ENCODE results near the gene TRAF1. TPM values are rescaled to one million over a fixed set of nuclear protein-coding genes. Genes with fewer than 3 reads are reported as not detected.

Gene TRAF1
- total RNA-seq, 1 experiment from 2014 or later: 1.4 TPM

DNA sequence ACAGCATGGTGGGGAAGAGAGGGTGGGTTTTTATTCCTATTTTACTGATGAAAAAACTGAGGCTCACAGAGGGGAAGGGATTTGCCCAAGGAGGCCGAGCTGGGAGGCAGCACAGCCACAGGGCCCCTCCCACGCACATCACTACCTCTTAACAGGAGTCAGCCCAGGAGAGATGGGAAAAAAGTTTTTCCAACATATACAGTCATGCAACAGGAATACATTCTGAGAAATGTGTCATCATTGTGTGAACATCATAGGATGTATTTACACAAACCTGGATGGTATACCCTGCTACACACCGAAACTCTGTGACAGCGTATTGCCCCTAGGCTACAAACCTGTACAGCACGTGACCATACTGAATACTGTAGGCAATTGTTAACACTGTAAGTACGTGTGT is 11.6 kb downstream of the TRAF1 start:
- Histone ChIP-seq H4K20me1 (ENCODE audit: control insufficient read depth, insufficient read depth, insufficient read length) (no peaks in the 10 kb centered on the region), H3K4ac (ENCODE audit: low read depth, low read length) (no peak overlapping the region), H3T11ph (ENCODE audit: low read length) (no peak overlapping the region), H4K8ac (replicated peaks; ENCODE audit: insufficient read length, low read depth, low read length) (no peak overlapping the region), H3K23me2 (ENCODE audit: insufficient read length, low read depth, low read length, poor library complexity, severe bottlenecking) (no peaks in the 10 kb centered on the region), H2AK5ac (ENCODE audit: insufficient read length, low read length) (no peak overlapping the region), H2BK15ac (ENCODE audit: low read depth, low read length) (no peak overlapping the region), H3K18ac (ENCODE audit: insufficient read length, low read depth, low read length) (no peak overlapping the region), H3K27ac (ENCODE audit: insufficient read length, low read depth, low read length) (no peak overlapping the region), H3K23ac (ENCODE audit: insufficient read length, low read depth, low read length) (no peak overlapping the region), H4K91ac (ENCODE audit: insufficient read length, low read depth, low read length) (no peak overlapping the region), H4K5ac (ENCODE audit: insufficient read length, low read depth, low read length) (no peak overlapping the region), H2BK5ac (ENCODE audit: insufficient read length, low read length) (no peak overlapping the region), H3K9me3 (ENCODE audit: control insufficient read depth, low read depth, low read length) (no peaks in the 10 kb centered on the region), H3K79me1 (ENCODE audit: insufficient read depth, low read depth, low read length, poor library complexity, severe bottlenecking) (no peaks in the 10 kb centered on the region), H2BK12ac (ENCODE audit: insufficient read length, low read depth, low read length) (no peak overlapping the region), H3K4me2 (ENCODE audit: insufficient read depth, insufficient read length, low read length) (no peak overlapping the region), H3K56ac (ENCODE audit: insufficient read length, low read depth, low read length) (no peak overlapping the region), H3K9ac (ENCODE audit: extremely low read depth, insufficient read length, low read length) (no peak overlapping the region), H3K14ac (ENCODE audit: insufficient read depth, low read length) (no peak overlapping the region), H2AFZ (ENCODE audit: low read length) (no peak overlapping the region), H3K27me3 (ENCODE audit: insufficient read depth, low read length) (no peaks in the 10 kb centered on the region), H3K79me2 (ENCODE audit: insufficient read depth, low read length) (no peaks in the 10 kb centered on the region), H2BK20ac (ENCODE audit: low read depth, low read length, poor library complexity, severe bottlenecking) (no peak overlapping the region), H3K4me1 (ENCODE audit: insufficient read depth, low read length) (peaks cover 10% of the 10 kb centered on the region; the same call in 1 of the 2 replicates), H2BK120ac (ENCODE audit: low read depth, low read length, poor library complexity, severe bottlenecking) (no peak overlapping the region)
- no peaks in the 10 kb centered on the region for H3K27me3 Mint-ChIP-seq (ENCODE audit: low read depth)
- DNase-seq: no peak
- H3K4me3 Mint-ChIP-seq: no peak overlapping the region
- H3K9me3 Mint-ChIP-seq: peaks cover 0 to 4% of the 10 kb centered on the region in 2 experiments; a peak in 2 of 5 replicates
- H3K27ac Mint-ChIP-seq: no peak overlapping the region
- WGBS (ENCODE audit: extremely low coverage, insufficient read length, low lambda C conversion rate): no CpG with 5 or more reads among the region's 6 CpGs
- H3K36me3 Mint-ChIP-seq (ENCODE audit: insufficient read depth in 1 of 3, low read depth in 3 of 3): peaks cover 0 to 6% (median 5%) of the 10 kb centered on the region in 3 experiments; a peak in 3 of 7 replicates
- TF ChIP-seq, protein P1, sequence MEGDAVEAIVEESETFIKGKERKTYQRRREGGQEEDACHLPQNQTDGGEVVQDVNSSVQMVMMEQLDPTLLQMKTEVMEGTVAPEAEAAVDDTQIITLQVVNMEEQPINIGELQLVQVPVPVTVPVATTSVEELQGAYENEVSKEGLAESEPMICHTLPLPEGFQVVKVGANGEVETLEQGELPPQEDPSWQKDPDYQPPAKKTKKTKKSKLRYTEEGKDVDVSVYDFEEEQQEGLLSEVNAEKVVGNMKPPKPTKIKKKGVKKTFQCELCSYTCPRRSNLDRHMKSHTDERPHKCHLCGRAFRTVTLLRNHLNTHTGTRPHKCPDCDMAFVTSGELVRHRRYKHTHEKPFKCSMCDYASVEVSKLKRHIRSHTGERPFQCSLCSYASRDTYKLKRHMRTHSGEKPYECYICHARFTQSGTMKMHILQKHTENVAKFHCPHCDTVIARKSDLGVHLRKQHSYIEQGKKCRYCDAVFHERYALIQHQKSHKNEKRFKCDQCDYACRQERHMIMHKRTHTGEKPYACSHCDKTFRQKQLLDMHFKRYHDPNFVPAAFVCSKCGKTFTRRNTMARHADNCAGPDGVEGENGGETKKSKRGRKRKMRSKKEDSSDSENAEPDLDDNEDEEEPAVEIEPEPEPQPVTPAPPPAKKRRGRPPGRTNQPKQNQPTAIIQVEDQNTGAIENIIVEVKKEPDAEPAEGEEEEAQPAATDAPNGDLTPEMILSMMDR (conservative IDR thresholded peaks at IDR 0.05): no peak
- peaks cover 32 to 55% of the 10 kb centered on the region in 2 experiments for H3K4me1 Mint-ChIP-seq
